K562 (cell line): ENCODE measurements around the gene SLBP. TPM values are rescaled to one million over a fixed set of nuclear protein-coding genes. Genes with fewer than 3 reads are reported as not detected.

Source experiments
- DNMT1 ChIP-seq: fragments of 450-650 bp; IDR thresholded peaks from 2 replicates; pipeline ENCODE4 v1.6.1; 2016; ENCODE audit warnings: antibody characterized with exemption, mild to moderate bottlenecking
- ETS2 ChIP-seq: IDR thresholded peaks from 2 replicates; pipeline ENCODE4 v1.6.1; 2016; ENCODE audit warnings: borderline replicate concordance, missing genetic modification characterization, mild to moderate bottlenecking, moderate library complexity, missing compliant biosample characterization; ENCODE audit not compliant: poor library complexity, severe bottlenecking
- KLF16 ChIP-seq: IDR thresholded peaks from 2 replicates; pipeline ENCODE4 v1.6.1; 2016; ENCODE audit warnings: antibody characterized with exemption
- KLF6 ChIP-seq: fragments of 250-450 bp; sonication (Bioruptor Pico); IDR thresholded peaks from 2 replicates; pipeline ENCODE4 v1.4.0; 2020; ENCODE audit warnings: mild to moderate bottlenecking, moderate library complexity, borderline replicate concordance
- MEF2A ChIP-seq: IDR thresholded peaks from 2 replicates; pipeline ENCODE4 v1.6.1; 2011; ENCODE audit warnings: low read depth, mild to moderate bottlenecking, low read length, moderate library complexity; ENCODE audit not compliant: control insufficient read depth
- MLX ChIP-seq, 2 experiments: fragments of 450-650 bp in 1 of 2; sonication (generic) in 1 of 2; formaldehyde crosslinking; conservative IDR thresholded peaks; 2 replicates each; pipeline versions ENCODE4 v1.4.0 to v1.8.1; 2020 to 2022; ENCODE audit warnings: mild to moderate bottlenecking in 1 of 2, missing genetic modification reagents in 1 of 2
- PCBP1 ChIP-seq: fragments of 200-400 bp; formaldehyde crosslinking; IDR thresholded peaks from 2 replicates; pipeline ENCODE4 v1.6.1; 2018; ENCODE audit warnings: mild to moderate bottlenecking, low read depth, low read length; ENCODE audit not compliant: poor library complexity, severe bottlenecking
- TAL1 ChIP-seq: fragments of 450-650 bp; IDR thresholded peaks from 2 replicates; pipeline ENCODE4 v1.6.1; 2016; ENCODE audit warnings: mild to moderate bottlenecking
- ZNF592 ChIP-seq: fragments of 450-650 bp; IDR thresholded peaks from 2 replicates; pipeline ENCODE4 v1.6.1; 2017; ENCODE audit warnings: antibody characterized with exemption, mild to moderate bottlenecking
- ZNF655 ChIP-seq: fragments of 250-450 bp; sonication (Bioruptor Pico); IDR thresholded peaks from 2 replicates; pipeline ENCODE4 v1.5.0; 2021
- polyA plus RNA-seq, 8 experiments: library from polyadenylated mRNA; depleted of rRNA in 4 of 8; stranded (reverse) in 5 of 8; unstranded in 3 of 8; fragments of >200 nt; fragmentation: Nextera tagmentation in 2 of 8; fragmentation: Illumina TruSeq in 1 of 8; extraction: Ambion mirVana in 2 of 8; extraction: Trizol in 1 of 8; gene quantifications; 2 replicates each; pipeline versions ENCODE4 v1.2.1 to v1.2.3, GENCODE V29; 2011 to 2014; ENCODE audit warnings: inconsistent platforms in 1 of 8, missing spikeins in 1 of 8
- total RNA-seq, 7 experiments: library from RNA; depleted of rRNA in 6 of 7; stranded (reverse); fragments of >200 nt in 6 of 7; fragmentation: Illumina TruSeq in 2 of 7; extraction: Trizol in 2 of 7; gene quantifications; 2 replicates each; pipeline versions ENCODE4 v1.2.1 to v1.2.3, GENCODE V29; 2011 to 2021; ENCODE audit warnings: low replicate concordance in 1 of 7
- TF ChIP-seq, protein P1 (sequence below): fragments of 450-650 bp; IDR thresholded peaks from 2 replicates; pipeline ENCODE4 v1.6.1; 2016; ENCODE audit warnings: low read depth

The SLBP gene
- total and polyA plus RNA-seq, 9 of the 15 experiments (the other 6 are each of a cell fraction or from before 2014, with no cell fraction given) = 49.4 to 221 (median 162) TPM

GRCh38 chr4:1683736-1684505 is 28.2 kb downstream of the SLBP start, which contains the start of gene FAM53A (continued):
- TF ChIP-seq PCBP1 (no peak), KLF6 (CRISPR knock-in tag) (no peak), TAL1 (no peak), MLX (CRISPR knock-in tag; conservative IDR thresholded peaks at IDR 0.05) (no peak), MEF2A (no peak), ETS2 (tag) (no peak), DNMT1 (no peak), KLF16 (no peak), ZNF655 (CRISPR knock-in tag) (no peak), ZNF592 (peak; percentile 93)
- TF ChIP-seq, protein P1, sequence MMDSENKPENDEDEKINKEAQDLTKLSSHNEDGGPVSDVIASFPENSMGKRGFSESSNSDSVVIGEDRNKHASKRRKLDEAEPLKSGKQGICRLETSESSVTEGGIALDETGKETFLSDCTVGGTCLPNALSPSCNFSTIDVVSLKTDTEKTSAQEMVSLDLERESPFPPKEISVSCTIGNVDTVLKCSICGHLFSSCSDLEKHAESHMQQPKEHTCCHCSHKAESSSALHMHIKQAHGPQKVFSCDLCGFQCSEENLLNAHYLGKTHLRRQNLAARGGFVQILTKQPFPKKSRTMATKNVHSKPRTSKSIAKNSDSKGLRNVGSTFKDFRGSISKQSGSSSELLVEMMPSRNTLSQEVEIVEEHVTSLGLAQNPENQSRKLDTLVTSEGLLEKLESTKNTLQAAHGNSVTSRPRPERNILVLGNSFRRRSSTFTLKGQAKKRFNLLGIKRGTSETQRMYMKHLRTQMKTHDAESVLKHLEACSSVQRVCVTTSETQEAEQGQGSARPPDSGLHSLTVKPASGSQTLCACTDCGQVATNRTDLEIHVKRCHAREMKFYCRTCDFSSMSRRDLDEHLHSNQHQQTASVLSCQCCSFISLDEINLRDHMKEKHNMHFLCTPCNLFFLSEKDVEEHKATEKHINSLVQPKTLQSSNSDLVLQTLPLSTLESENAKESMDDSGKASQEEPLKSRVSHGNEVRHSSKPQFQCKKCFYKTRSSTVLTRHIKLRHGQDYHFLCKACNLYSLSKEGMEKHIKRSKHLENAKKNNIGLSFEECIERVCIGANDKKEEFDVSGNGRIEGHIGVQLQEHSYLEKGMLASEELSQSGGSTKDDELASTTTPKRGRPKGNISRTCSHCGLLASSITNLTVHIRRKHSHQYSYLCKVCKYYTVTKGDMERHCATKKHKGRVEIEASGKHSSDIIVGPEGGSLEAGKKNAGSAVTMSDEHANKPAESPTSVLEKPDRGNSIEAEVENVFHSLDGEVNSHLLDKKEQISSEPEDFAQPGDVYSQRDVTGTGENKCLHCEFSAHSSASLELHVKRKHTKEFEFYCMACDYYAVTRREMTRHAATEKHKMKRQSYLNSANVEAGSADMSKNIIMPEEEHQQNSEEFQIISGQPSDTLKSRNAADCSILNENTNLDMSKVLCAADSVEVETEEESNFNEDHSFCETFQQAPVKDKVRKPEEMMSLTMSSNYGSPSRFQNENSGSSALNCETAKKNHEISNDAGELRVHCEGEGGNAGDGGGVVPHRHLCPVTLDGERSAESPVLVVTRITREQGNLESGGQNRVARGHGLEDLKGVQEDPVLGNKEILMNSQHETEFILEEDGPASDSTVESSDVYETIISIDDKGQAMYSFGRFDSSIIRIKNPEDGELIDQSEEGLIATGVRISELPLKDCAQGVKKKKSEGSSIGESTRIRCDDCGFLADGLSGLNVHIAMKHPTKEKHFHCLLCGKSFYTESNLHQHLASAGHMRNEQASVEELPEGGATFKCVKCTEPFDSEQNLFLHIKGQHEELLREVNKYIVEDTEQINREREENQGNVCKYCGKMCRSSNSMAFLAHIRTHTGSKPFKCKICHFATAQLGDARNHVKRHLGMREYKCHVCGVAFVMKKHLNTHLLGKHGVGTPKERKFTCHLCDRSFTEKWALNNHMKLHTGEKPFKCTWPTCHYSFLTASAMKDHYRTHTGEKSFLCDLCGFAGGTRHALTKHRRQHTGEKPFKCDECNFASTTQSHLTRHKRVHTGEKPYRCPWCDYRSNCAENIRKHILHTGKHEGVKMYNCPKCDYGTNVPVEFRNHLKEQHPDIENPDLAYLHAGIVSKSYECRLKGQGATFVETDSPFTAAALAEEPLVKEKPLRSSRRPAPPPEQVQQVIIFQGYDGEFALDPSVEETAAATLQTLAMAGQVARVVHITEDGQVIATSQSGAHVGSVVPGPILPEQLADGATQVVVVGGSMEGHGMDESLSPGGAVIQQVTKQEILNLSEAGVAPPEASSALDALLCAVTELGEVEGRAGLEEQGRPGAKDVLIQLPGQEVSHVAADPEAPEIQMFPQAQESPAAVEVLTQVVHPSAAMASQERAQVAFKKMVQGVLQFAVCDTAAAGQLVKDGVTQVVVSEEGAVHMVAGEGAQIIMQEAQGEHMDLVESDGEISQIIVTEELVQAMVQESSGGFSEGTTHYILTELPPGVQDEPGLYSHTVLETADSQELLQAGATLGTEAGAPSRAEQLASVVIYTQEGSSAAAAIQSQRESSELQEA = no peak
